Stomach smooth muscle (tissue), 2 donors: ENCODE measurements around the gene ETV3L.

Experiments
- H3K27ac ChIP-seq: one replicate; pipeline ENCODE4 v1.7.0; 2013; ENCODE audit warnings: mild to moderate bottlenecking, low read length, inconsistent platforms
- H3K27me3 ChIP-seq, 2 donors: one replicate each; pipeline ENCODE4 v1.7.0; 2013; ENCODE audit warnings: low read length in 2 of 2; ENCODE audit not compliant: insufficient read depth in 2 of 2, control insufficient read depth in 1 of 2
- H3K36me3 ChIP-seq, 2 donors: one replicate each; pipeline ENCODE4 v1.7.0; 2013; ENCODE audit warnings: low read length in 2 of 2; ENCODE audit not compliant: control insufficient read depth in 2 of 2, insufficient read depth in 2 of 2
- H3K4me1 ChIP-seq: one replicate; pipeline ENCODE4 v1.7.0; 2013; ENCODE audit warnings: low read length; ENCODE audit not compliant: control insufficient read depth, insufficient read depth
- H3K4me3 ChIP-seq, 2 donors: one replicate each; pipeline ENCODE4 v1.7.0; 2013; ENCODE audit warnings: low read length in 2 of 2
- H3K9ac ChIP-seq, 2 donors: one replicate each; pipeline ENCODE4 v1.7.0; 2013; ENCODE audit warnings: low read length in 2 of 2, mild to moderate bottlenecking in 1 of 2
- H3K9me3 ChIP-seq, 2 donors: one replicate each; pipeline ENCODE4 v1.7.0; 2013; ENCODE audit warnings: low read length in 2 of 2; ENCODE audit not compliant: control insufficient read depth in 2 of 2
- donor health status: healthy.
- donor health status: Pancreatic carcinoma.

The ETV3L gene

GRCh38 chr1:157091668-157092273 lies 7.8 kb downstream of the ETV3L start:
- no peaks in the 10 kb centered on the region for H3K9me3 ChIP-seq
- H3K9ac ChIP-seq = no peak overlapping the region
- H3K4me3 ChIP-seq = no peak overlapping the region
- H3K36me3 ChIP-seq = no peaks in the 10 kb centered on the region
- no peak overlapping the region for H3K27ac ChIP-seq
- H3K27me3 ChIP-seq = no peaks in the 10 kb centered on the region
- H3K4me1 ChIP-seq = peaks cover 5% of the 10 kb centered on the region

- H3K27ac ChIP-seq = no peak overlapping the region
- H3K4me1 ChIP-seq = peaks cover 5% of the 10 kb centered on the region
- H3K4me3 ChIP-seq = no peak overlapping the region
- no peaks in the 10 kb centered on the region for H3K9me3 ChIP-seq
- H3K27me3 ChIP-seq = no peaks in the 10 kb centered on the region
- no peak overlapping the region for H3K9ac ChIP-seq
- no peaks in the 10 kb centered on the region for H3K36me3 ChIP-seq
Observed at GRCh38 chr1:157091186-157091585, 8.4 kb downstream of the ETV3L start.

- Histone ChIP-seq H3K27me3 (no peaks in the 10 kb centered on the region), H3K27ac (no peak overlapping the region), H3K9me3 (no peaks in the 10 kb centered on the region), H3K4me3 (no peak overlapping the region), H3K4me1 (peaks cover 5% of the 10 kb centered on the region), H3K9ac (no peak overlapping the region), H3K36me3 (no peaks in the 10 kb centered on the region)
Observed at GRCh38 chr1:157090771-157091170, 8.8 kb downstream of the ETV3L start.

- H3K4me1 ChIP-seq = peaks cover 5% of the 10 kb centered on the region
- no peaks in the 10 kb centered on the region for H3K36me3 ChIP-seq
- H3K4me3 ChIP-seq = no peak overlapping the region
- no peak overlapping the region for H3K27ac ChIP-seq
- H3K9ac ChIP-seq = no peak overlapping the region
- no peaks in the 10 kb centered on the region for H3K9me3 ChIP-seq
- no peaks in the 10 kb centered on the region for H3K27me3 ChIP-seq
Observed at GRCh38 chr1:157090196-157090647, 9.4 kb downstream of the ETV3L start.

GRCh38 chr1:157089789-157090188 lies 9.8 kb downstream of the ETV3L start:
- H3K27me3 ChIP-seq = no peaks in the 10 kb centered on the region
- H3K9ac ChIP-seq = no peak overlapping the region
- no peaks in the 10 kb centered on the region for H3K9me3 ChIP-seq
- H3K4me3 ChIP-seq = no peak overlapping the region
- H3K4me1 ChIP-seq = peaks cover 5% of the 10 kb centered on the region
- no peaks in the 10 kb centered on the region for H3K36me3 ChIP-seq
- no peak overlapping the region for H3K27ac ChIP-seq

GRCh38 chr1:157088607-157089006 lies 11.0 kb downstream of the ETV3L start:
- H3K27me3 ChIP-seq = no peaks in the 10 kb centered on the region
- peaks cover 5% of the 10 kb centered on the region for H3K4me1 ChIP-seq
- H3K4me3 ChIP-seq = no peak overlapping the region
- no peaks in the 10 kb centered on the region for H3K36me3 ChIP-seq
- H3K9me3 ChIP-seq = no peaks in the 10 kb centered on the region
- H3K27ac ChIP-seq = no peak overlapping the region
- no peak overlapping the region for H3K9ac ChIP-seq

GRCh38 chr1:157087030-157087429 lies 12.6 kb downstream of the ETV3L start:
- H3K9ac ChIP-seq = no peak overlapping the region
- no peaks in the 10 kb centered on the region for H3K27me3 ChIP-seq
- H3K4me1 ChIP-seq = no peaks in the 10 kb centered on the region
- no peaks in the 10 kb centered on the region for H3K9me3 ChIP-seq
- no peaks in the 10 kb centered on the region for H3K36me3 ChIP-seq
- no peak overlapping the region for H3K27ac ChIP-seq
- no peak overlapping the region for H3K4me3 ChIP-seq

- Histone ChIP-seq H3K4me1 (no peaks in the 10 kb centered on the region), H3K27ac (no peak overlapping the region), H3K9ac (no peak overlapping the region), H3K36me3 (no peaks in the 10 kb centered on the region), H3K9me3 (no peaks in the 10 kb centered on the region), H3K27me3 (no peaks in the 10 kb centered on the region), H3K4me3 (no peak overlapping the region)
Observed at GRCh38 chr1:157086299-157086698, 13.3 kb downstream of the ETV3L start.

- no peak overlapping the region for H3K9ac ChIP-seq
- H3K36me3 ChIP-seq = no peaks in the 10 kb centered on the region
- H3K4me3 ChIP-seq = no peak overlapping the region
- H3K27me3 ChIP-seq = no peaks in the 10 kb centered on the region
- no peaks in the 10 kb centered on the region for H3K9me3 ChIP-seq
- H3K27ac ChIP-seq = no peak overlapping the region
- H3K4me1 ChIP-seq = no peaks in the 10 kb centered on the region
Observed at GRCh38 chr1:157085421-157085820, 14.2 kb downstream of the ETV3L start.

GRCh38 chr1:157084720-157085119 lies 14.9 kb downstream of the ETV3L start:
- H3K36me3 ChIP-seq = no peaks in the 10 kb centered on the region
- no peak overlapping the region for H3K27ac ChIP-seq
- no peaks in the 10 kb centered on the region for H3K27me3 ChIP-seq
- H3K9me3 ChIP-seq = no peaks in the 10 kb centered on the region
- no peak overlapping the region for H3K9ac ChIP-seq
- H3K4me1 ChIP-seq = no peaks in the 10 kb centered on the region
- no peak overlapping the region for H3K4me3 ChIP-seq

- no peak overlapping the region for H3K27ac ChIP-seq
- peaks cover 0 to 2% of the 10 kb centered on the region in 2 donors for H3K27me3 ChIP-seq
- no peaks in the 10 kb centered on the region for H3K36me3 ChIP-seq
- H3K9ac ChIP-seq = no peak overlapping the region
- H3K4me3 ChIP-seq = no peak overlapping the region
- no peaks in the 10 kb centered on the region for H3K4me1 ChIP-seq
- H3K9me3 ChIP-seq = no peaks in the 10 kb centered on the region
Observed at GRCh38 chr1:157081707-157082106, 17.9 kb downstream of the ETV3L start.
